NCI-H1694 (cell line): ENCODE measurements around the gene USP19.

Source experiments
- DNase-seq: peaks from one replicate; lab custom pipeline; 2025; lab: John Stamatoyannopoulos, UW

The USP19 gene

GRCh38 chr3:49098910-49099630, 21.6 kb downstream of the USP19 start:
- no peak for DNase-seq

GRCh38 chr3:49098429-49098828, 22.2 kb downstream of the USP19 start:
- no peak for DNase-seq

GRCh38 chr3:49093853-49094767, 26.5 kb downstream of the USP19 start, which contains the start of gene QRICH1:
QRICH1 (minus strand) TSS chr3:49094071; CDS start chr3:49077017, 17,054 bp downstream.
- peak; percentile 80 for DNase-seq

GRCh38 chr3:49092938-49093852, 27.4 kb downstream of the USP19 start:
- no peak for DNase-seq

GRCh38 chr3:49081429-49081828, 39.2 kb downstream of the USP19 start:
- DNase-seq = no peak

DNA sequence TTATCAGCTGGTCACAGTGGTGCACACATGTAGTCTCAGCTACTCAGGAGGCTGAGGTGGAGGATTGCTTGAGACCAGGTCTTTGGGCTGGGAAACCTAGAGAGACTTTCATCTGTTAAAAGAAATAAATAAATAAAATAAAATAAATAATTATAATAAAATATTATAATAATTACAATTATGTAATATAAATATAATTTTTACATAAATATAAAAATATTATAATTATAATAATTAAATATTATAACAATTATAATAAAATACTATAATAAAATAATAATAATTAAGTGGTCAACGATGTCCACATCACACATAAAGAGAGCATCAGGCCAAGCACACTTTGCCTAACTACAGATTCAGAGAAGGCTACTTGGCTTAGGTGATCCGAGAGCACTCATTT, 41.4 kb downstream of the USP19 start:
- DNase-seq = no peak

- DNase-seq = no peak
Measured at GRCh38 chr3:49076646-49077045, 44.0 kb downstream of the USP19 start.

- no peak for DNase-seq
Measured at GRCh38 chr3:49076116-49076515, 44.5 kb downstream of the USP19 start.
